HL-60 (cell line): ENCODE measurements around the gene GRID1.

Source experiments
- DNase-seq, 2 experiments: peaks; one replicate each; pipeline ENCODE4 v3.0.0-alpha.2; 2010 to 2020; ENCODE audit warnings: low read depth in 1 of 2, low spot score in 1 of 2
- H3K27ac ChIP-seq: fragments of 250-450 bp; sonication (Bioruptor Pico); replicated peaks from 2 replicates; pipeline ENCODE4 v1.5.1; 2020; ENCODE audit warnings: mild to moderate bottlenecking, moderate library complexity
- H3K27me3 ChIP-seq: fragments of 250-450 bp; sonication (Bioruptor Pico); 2 replicates; pipeline ENCODE4 v1.5.1; 2021; ENCODE audit warnings: mild to moderate bottlenecking, moderate library complexity; ENCODE audit not compliant: insufficient read depth, poor library complexity, severe bottlenecking
- H3K4me3 ChIP-seq: replicated peaks from 2 replicates; pipeline ENCODE4 v1.5.1; 2011; ENCODE audit warnings: mild to moderate bottlenecking, control low read depth, low read length; ENCODE audit not compliant: insufficient read depth
- CTCF ChIP-seq: IDR thresholded peaks from one replicate; pipeline ENCODE4 v1.5.1; 2011; ENCODE audit warnings: low read length, control low read depth, inconsistent platforms; ENCODE audit not compliant: insufficient read depth
- GABPA ChIP-seq: IDR thresholded peaks from 2 replicates; pipeline ENCODE4 v1.6.1; 2012; ENCODE audit warnings: low read depth
- POLR2AphosphoS5 ChIP-seq: IDR thresholded peaks from 2 replicates; pipeline ENCODE4 v1.6.1; 2012; ENCODE audit warnings: low read depth
- REST ChIP-seq: IDR thresholded peaks from 2 replicates; pipeline ENCODE4 v1.6.1; 2012; ENCODE audit warnings: low read depth; ENCODE audit not compliant: insufficient replicate concordance
- SPI1 ChIP-seq: IDR thresholded peaks from 2 replicates; pipeline ENCODE4 v1.6.1; 2012; ENCODE audit warnings: low read depth, mild to moderate bottlenecking, borderline replicate concordance

The GRID1 gene

GRCh38 chr10:86260564-86260963, 106.0 kb downstream of the GRID1 start:
- H3K27ac ChIP-seq = no peak overlapping the region
- TF ChIP-seq REST (no peak), GABPA (no peak)
- no peak overlapping the region for H3K4me3 ChIP-seq
- no peaks in the 10 kb centered on the region for H3K27me3 ChIP-seq
- DNase-seq = no peak

- DNase-seq = no peak
- Histone ChIP-seq H3K4me3 (no peak overlapping the region), H3K27ac (no peak overlapping the region), H3K27me3 (no peaks in the 10 kb centered on the region)
- no peak for TF ChIP-seq CTCF
- TF ChIP-seq REST = no peak
- no peak for TF ChIP-seq SPI1
- no peak for TF ChIP-seq GABPA
- no peak for TF ChIP-seq POLR2AphosphoS5
These were observed 106.6 kb downstream of the GRID1 start for GRCh38 chr10:86259901-86260562.

- H3K27ac ChIP-seq = no peak overlapping the region
- TF ChIP-seq CTCF = no peak
- TF ChIP-seq GABPA = no peak
- no peak for TF ChIP-seq POLR2AphosphoS5
- no peak for TF ChIP-seq SPI1
- no peak for TF ChIP-seq REST
- no peak for DNase-seq
These were observed 107.7 kb downstream of the GRID1 start for GRCh38 chr10:86258941-86259340.

More at GRCh38 chr10:86258941-86259340, 107.7 kb downstream of the GRID1 start:
- Histone ChIP-seq H3K27me3 (no peaks in the 10 kb centered on the region), H3K4me3 (no peak overlapping the region)
